A673 (cell line): Measurements from ENCODE around the gene SSH2. TPM values are rescaled to one million over a fixed set of nuclear protein-coding genes. Genes with fewer than 3 reads are reported as not detected.

Experiments used
- BruUV-seq: library from RNA; stranded (reverse); fragments of 400-500 nt; replicated peaks from 2 replicates; lab custom pipeline; 2021; lab: Mats Ljungman, UMichigan
- CTCF ChIA-PET: fragments of 300-600 bp; sonication (Branson Sonifier 250); formaldehyde crosslinking; loops from one replicate; lab custom pipeline; 2022; ENCODE audit warnings: antibody characterized with exemption; lab: Charles Lee
- POLR2A ChIA-PET: fragments of 300-600 bp; sonication (Branson Sonifier 250); formaldehyde crosslinking; loops from one replicate; lab custom pipeline; 2022; ENCODE audit warnings: antibody characterized with exemption; ENCODE audit not compliant: low non-redundant PET; lab: Charles Lee
- DNase-seq: peaks from one replicate; pipeline ENCODE4 v3.0.0-alpha.2; 2015; ENCODE audit warnings: low spot score
- H3K27ac ChIP-seq: fragments of 200-600 bp; sonication (generic); 2 replicates; pipeline ENCODE4 v1.5.1; 2016; ENCODE audit warnings: mixed run types, low read depth, mild to moderate bottlenecking, mixed read lengths, antibody characterized with exemption, low read length; ENCODE audit not compliant: poor library complexity, severe bottlenecking
- H3K27me3 ChIP-seq: fragments of 200-600 bp; sonication (generic); replicated peaks from 2 replicates; pipeline ENCODE4 v1.6.1; 2017; ENCODE audit warnings: mixed run types, low read depth, mild to moderate bottlenecking, mixed read lengths, antibody characterized with exemption, low read length; ENCODE audit not compliant: insufficient read depth, poor library complexity
- H3K36me3 ChIP-seq: fragments of 200-600 bp; sonication (generic); 2 replicates; pipeline ENCODE4 v1.6.1; 2016; ENCODE audit warnings: mixed run types, mild to moderate bottlenecking, mixed read lengths, antibody characterized with exemption, low read length; ENCODE audit not compliant: insufficient read depth, poor library complexity, severe bottlenecking
- H3K4me1 ChIP-seq: fragments of 200-600 bp; sonication (generic); 2 replicates; pipeline ENCODE4 v1.6.1; 2017; ENCODE audit warnings: mixed run types, mild to moderate bottlenecking, mixed read lengths, antibody characterized with exemption, low read length; ENCODE audit not compliant: insufficient read depth, poor library complexity, severe bottlenecking
- H3K4me3 ChIP-seq: fragments of 200-600 bp; sonication (generic); 2 replicates; pipeline ENCODE4 v1.5.1; 2016; ENCODE audit warnings: low read depth, mixed run types, mild to moderate bottlenecking, mixed read lengths, low read length; ENCODE audit not compliant: poor library complexity, severe bottlenecking
- H3K9me3 ChIP-seq: fragments of 200-600 bp; sonication (generic); 2 replicates; pipeline ENCODE4 v1.6.1; 2016; ENCODE audit warnings: mixed run types, low read depth, mild to moderate bottlenecking, mixed read lengths, antibody characterized with exemption, low read length; ENCODE audit not compliant: poor library complexity, severe bottlenecking
- EZH2 ChIP-seq: fragments of 200-600 bp; sonication (generic); IDR thresholded peaks from 2 replicates; pipeline ENCODE4 v1.6.1; 2017; ENCODE audit warnings: borderline replicate concordance, low read depth, mild to moderate bottlenecking, mixed read lengths, antibody characterized with exemption, low read length; ENCODE audit not compliant: poor library complexity, severe bottlenecking
- intact Hi-C: fragments of 100-400 bp; cut with micrococcal nuclease; formaldehyde crosslinking; loops from one replicate; pipeline ENCODE4 v1.10.0; 2022; ENCODE audit not compliant: unreplicated experiment
- total RNA-seq: library from RNA; stranded (reverse); gene quantifications from 2 replicates; pipeline ENCODE4 v1.2.3, GENCODE V29; 2021
- TF ChIP-seq, protein P1 (sequence below): fragments of 300-800, 200-600 bp; sonication (generic); conservative IDR thresholded peaks from 2 replicates; pipeline ENCODE4 v1.5.1; 2017; ENCODE audit warnings: low read depth, mild to moderate bottlenecking, antibody characterized with exemption, low read length, moderate library complexity, mixed read lengths

The SSH2 gene
- total RNA-seq, 1 experiment from 2014 or later, result 75.5 TPM

GRCh38 chr17:29837531-29837930 lies 92.5 kb downstream of the SSH2 start:
- no peak for TF ChIP-seq EZH2
- TF ChIP-seq, protein P1, sequence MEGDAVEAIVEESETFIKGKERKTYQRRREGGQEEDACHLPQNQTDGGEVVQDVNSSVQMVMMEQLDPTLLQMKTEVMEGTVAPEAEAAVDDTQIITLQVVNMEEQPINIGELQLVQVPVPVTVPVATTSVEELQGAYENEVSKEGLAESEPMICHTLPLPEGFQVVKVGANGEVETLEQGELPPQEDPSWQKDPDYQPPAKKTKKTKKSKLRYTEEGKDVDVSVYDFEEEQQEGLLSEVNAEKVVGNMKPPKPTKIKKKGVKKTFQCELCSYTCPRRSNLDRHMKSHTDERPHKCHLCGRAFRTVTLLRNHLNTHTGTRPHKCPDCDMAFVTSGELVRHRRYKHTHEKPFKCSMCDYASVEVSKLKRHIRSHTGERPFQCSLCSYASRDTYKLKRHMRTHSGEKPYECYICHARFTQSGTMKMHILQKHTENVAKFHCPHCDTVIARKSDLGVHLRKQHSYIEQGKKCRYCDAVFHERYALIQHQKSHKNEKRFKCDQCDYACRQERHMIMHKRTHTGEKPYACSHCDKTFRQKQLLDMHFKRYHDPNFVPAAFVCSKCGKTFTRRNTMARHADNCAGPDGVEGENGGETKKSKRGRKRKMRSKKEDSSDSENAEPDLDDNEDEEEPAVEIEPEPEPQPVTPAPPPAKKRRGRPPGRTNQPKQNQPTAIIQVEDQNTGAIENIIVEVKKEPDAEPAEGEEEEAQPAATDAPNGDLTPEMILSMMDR, result no peak

DNA sequence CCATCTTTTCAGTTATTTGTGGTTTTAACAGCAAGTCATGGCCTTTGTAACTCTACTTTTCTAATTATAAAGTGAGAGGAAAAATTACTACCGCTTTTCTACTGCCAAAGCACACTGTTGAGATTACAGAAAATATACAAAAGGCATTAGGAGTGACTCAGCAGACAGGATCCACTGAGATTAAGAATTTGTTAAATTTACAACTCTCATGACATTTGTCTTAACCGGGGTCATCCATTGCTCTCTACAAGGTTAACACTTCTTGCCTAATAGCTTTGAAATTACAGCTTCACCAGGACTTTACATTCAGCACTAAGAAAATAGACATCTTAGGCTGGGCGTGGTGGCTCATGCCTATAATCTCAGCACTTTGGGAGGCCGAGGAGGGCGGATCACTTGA lies 93.4 kb downstream of the SSH2 start:
- TF ChIP-seq EZH2, result no peak
- TF ChIP-seq, protein P1, result no peak
- ChIA-PET CTCF (no interaction called here), POLR2A (no interaction called here)
- Histone ChIP-seq H3K4me1 (peaks cover 9% of the 10 kb centered on the region), H3K27me3 (no peaks in the 10 kb centered on the region), H3K4me3 (no peak overlapping the region), H3K36me3 (no peaks in the 10 kb centered on the region), H3K9me3 (no peaks in the 10 kb centered on the region), H3K27ac (no peak overlapping the region)
- intact Hi-C loops, result no loop called here
- no TSS peak for BruUV-seq
- DNase-seq, result peak; percentile 28

More at GRCh38 chr17:29837531-29837930, 92.5 kb downstream of the SSH2 start:
- intact Hi-C loops, result no loop called here
- H3K9me3 ChIP-seq, result no peaks in the 10 kb centered on the region
- POLR2A ChIA-PET, result no interaction called here
- no peaks in the 10 kb centered on the region for H3K27me3 ChIP-seq
- CTCF ChIA-PET, result no interaction called here
- H3K4me1 ChIP-seq, result peaks cover 9% of the 10 kb centered on the region
- H3K36me3 ChIP-seq, result no peaks in the 10 kb centered on the region
- no TSS peak for BruUV-seq
- no peak overlapping the region for H3K4me3 ChIP-seq
- no peak for DNase-seq
- no peak overlapping the region for H3K27ac ChIP-seq

DNA sequence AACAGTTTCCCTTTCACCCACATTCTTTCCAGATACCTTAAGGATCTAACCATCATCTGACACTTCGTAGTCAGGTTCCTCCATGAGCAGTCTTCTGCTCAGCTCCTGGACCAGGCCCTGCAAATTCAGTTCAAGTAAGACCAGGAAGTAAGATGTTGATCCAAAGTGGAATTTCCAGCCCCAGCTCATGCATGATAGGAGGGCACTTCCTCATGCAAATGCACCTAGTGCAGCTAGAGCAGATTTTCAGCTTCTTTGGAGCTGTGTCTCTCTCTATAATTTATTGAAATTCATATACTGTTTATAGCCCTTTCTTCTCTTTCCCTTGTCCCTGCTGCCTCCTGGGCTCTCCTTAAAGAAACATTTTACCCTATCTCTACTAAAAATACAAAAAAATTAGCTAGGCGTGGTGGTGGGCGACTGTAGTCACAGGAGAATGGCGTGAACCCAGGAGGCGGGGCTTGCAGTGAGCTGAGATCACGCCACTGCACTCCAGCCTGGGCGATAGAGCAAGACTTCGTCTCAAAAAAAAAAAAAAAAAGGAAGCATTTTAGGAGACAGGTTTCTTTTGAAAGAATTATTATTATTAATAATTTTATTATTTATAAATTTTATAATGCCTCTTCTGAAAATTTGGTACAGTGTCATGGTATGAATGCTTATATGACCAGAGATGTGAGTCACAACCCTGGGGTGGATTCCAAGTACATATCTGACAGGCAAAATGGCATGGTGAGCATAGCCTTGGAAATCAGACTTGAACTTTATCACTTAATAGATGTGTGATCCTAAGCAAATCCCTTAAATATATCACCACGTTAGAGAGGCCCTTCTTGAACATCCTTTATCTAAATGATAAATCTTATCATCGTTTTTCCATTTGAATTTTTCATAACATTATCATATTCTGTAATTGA lies 94.3 kb downstream of the SSH2 start:
- no peak overlapping the region for H3K4me3 ChIP-seq
- no peak for DNase-seq
- ChIA-PET CTCF (no interaction called here), POLR2A (no interaction called here)
- no peaks in the 10 kb centered on the region for H3K9me3 ChIP-seq
- H3K27me3 ChIP-seq, result no peaks in the 10 kb centered on the region
- intact Hi-C loops, result no loop called here
- no peak overlapping the region for H3K27ac ChIP-seq
- H3K36me3 ChIP-seq, result no peaks in the 10 kb centered on the region
- TF ChIP-seq, protein P1, result no peak
- BruUV-seq, result no TSS peak
- peaks cover 9% of the 10 kb centered on the region for H3K4me1 ChIP-seq
